Activated T-helper 9 cell treated with anti-CD3 and anti-CD28 coated beads, Interleukin-2, amount 50 U/mL, for 16 hours (primary cell): ENCODE results near the gene PRRX2.
A peak's percentile ranks its signal among the peaks of the same experiment; 100 is the strongest.
"Not testable (repeated sequence)": the region's sequence is repeated elsewhere in the genome, so short reads cannot be mapped to it uniquely, and the experiment has no call there.

ENCODE experiments used
- DNase-seq: peaks from one replicate; pipeline ENCODE4 v3.0.0-alpha.2; 2020; ENCODE audit warnings: low read depth

Gene PRRX2

GRCh38 chr9:129735546-129735945 is 70.1 kb downstream of the PRRX2 start:
- DNase-seq: no peak

- DNase-seq: no peak
Observed at GRCh38 chr9:129736334-129736733, 70.9 kb downstream of the PRRX2 start.

- DNase-seq: peak; percentile 77
Observed at GRCh38 chr9:129737479-129738274, 72.2 kb downstream of the PRRX2 start.

- DNase-seq: no peak
Observed at GRCh38 chr9:129739432-129739831, 74.0 kb downstream of the PRRX2 start.

- DNase-seq: no peak
Observed at GRCh38 chr9:129740174-129740573, 74.7 kb downstream of the PRRX2 start.

- no peak for DNase-seq
Observed at GRCh38 chr9:129740666-129741464, 75.4 kb downstream of the PRRX2 start.

GRCh38 chr9:129745200-129745599 is 79.8 kb downstream of the PRRX2 start:
- DNase-seq: no peak

GRCh38 chr9:129746092-129746777 is 80.8 kb downstream of the PRRX2 start:
- no peak for DNase-seq

- no peak for DNase-seq
Observed at GRCh38 chr9:129748249-129748648, 82.8 kb downstream of the PRRX2 start.

GRCh38 chr9:129749052-129749451 is 83.6 kb downstream of the PRRX2 start:
- DNase-seq: not testable (repeated sequence)

- no peak for DNase-seq
Observed at GRCh38 chr9:129749575-129749974, 84.1 kb downstream of the PRRX2 start.

GRCh38 chr9:129750013-129750638 is 84.7 kb downstream of the PRRX2 start:
- no peak for DNase-seq

GRCh38 chr9:129751841-129752801 is 86.7 kb downstream of the PRRX2 start:
- DNase-seq: no peak

GRCh38 chr9:129752900-129753729 is 87.7 kb downstream of the PRRX2 start, which contains the start of gene PTGES:
TSS of gene PTGES (minus strand) at chr9:129753042. CDS start at chr9:129753012, 30 bp downstream.
- DNase-seq: no peak

- DNase-seq: no peak
Observed at GRCh38 chr9:129755151-129755550, 89.7 kb downstream of the PRRX2 start.

GRCh38 chr9:129756191-129756590 is 90.7 kb downstream of the PRRX2 start:
- no peak for DNase-seq

GRCh38 chr9:129757045-129757444 is 91.6 kb downstream of the PRRX2 start:
- DNase-seq: no peak

- no peak for DNase-seq
Observed at GRCh38 chr9:129759319-129759718, 93.9 kb downstream of the PRRX2 start.

- DNase-seq: no peak
Observed at GRCh38 chr9:129759804-129760502, 94.5 kb downstream of the PRRX2 start.
